ENCODE measurements around the gene FXN.
"Not testable (repeated sequence)": the region's sequence is repeated elsewhere in the genome, so short reads cannot be mapped to it uniquely, and the experiment has no call there.

The FXN gene

GRCh38 chr9:69049094-69049493 lies 13.5 kb downstream of the FXN start:
- no peak for ATAC-seq
- TF ChIP-seq, protein P1, sequence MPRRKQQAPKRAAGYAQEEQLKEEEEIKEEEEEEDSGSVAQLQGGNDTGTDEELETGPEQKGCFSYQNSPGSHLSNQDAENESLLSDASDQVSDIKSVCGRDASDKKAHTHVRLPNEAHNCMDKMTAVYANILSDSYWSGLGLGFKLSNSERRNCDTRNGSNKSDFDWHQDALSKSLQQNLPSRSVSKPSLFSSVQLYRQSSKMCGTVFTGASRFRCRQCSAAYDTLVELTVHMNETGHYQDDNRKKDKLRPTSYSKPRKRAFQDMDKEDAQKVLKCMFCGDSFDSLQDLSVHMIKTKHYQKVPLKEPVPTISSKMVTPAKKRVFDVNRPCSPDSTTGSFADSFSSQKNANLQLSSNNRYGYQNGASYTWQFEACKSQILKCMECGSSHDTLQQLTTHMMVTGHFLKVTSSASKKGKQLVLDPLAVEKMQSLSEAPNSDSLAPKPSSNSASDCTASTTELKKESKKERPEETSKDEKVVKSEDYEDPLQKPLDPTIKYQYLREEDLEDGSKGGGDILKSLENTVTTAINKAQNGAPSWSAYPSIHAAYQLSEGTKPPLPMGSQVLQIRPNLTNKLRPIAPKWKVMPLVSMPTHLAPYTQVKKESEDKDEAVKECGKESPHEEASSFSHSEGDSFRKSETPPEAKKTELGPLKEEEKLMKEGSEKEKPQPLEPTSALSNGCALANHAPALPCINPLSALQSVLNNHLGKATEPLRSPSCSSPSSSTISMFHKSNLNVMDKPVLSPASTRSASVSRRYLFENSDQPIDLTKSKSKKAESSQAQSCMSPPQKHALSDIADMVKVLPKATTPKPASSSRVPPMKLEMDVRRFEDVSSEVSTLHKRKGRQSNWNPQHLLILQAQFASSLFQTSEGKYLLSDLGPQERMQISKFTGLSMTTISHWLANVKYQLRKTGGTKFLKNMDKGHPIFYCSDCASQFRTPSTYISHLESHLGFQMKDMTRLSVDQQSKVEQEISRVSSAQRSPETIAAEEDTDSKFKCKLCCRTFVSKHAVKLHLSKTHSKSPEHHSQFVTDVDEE (CRISPR knock-in tag; IDR thresholded peaks at IDR 0.05), result no peak
- TF ChIP-seq RARB (CRISPR knock-in tag; IDR thresholded peaks at IDR 0.05) (no peak), CSRNP3 (CRISPR knock-in tag; IDR thresholded peaks at IDR 0.05) (no peak), ARNTL (CRISPR knock-in tag; IDR thresholded peaks at IDR 0.05; ENCODE audit: borderline replicate concordance, low read depth) (no peak), ZNF8 (CRISPR knock-in tag; IDR thresholded peaks at IDR 0.05) (no peak), ZNF565 (CRISPR knock-in tag; conservative IDR thresholded peaks at IDR 0.05; ENCODE audit: low read depth) (no peak)

DNA sequence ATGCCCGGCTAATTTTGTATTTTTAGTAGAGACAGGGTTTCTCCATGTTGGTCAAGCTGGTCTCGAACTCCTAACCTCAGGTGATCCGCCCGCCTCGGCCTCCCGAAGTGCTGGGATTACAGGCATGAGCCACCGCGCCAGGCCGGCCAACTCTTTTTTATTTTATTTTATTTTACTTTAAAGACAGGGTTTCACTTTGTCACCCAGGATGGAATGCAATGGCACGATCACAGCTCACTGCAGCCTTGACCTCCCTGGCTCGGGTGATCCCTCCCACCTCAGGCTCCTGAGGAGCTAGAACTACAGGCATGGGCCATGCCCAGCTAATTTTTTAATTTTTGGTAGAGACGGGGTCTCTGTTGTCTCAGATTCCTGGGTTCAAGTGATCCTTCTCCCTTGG lies 15.4 kb downstream of the FXN start:
- not testable (repeated sequence) for ATAC-seq

GRCh38 chr9:69054989-69055388 lies 19.4 kb downstream of the FXN start:
- TF ChIP-seq RARB (CRISPR knock-in tag; IDR thresholded peaks at IDR 0.05) (no peak), TOX (CRISPR knock-in tag; IDR thresholded peaks at IDR 0.05; ENCODE audit: borderline replicate concordance) (no peak), GLIS3 (CRISPR knock-in tag; IDR thresholded peaks at IDR 0.05) (no peak), OSR1 (CRISPR knock-in tag; IDR thresholded peaks at IDR 0.05) (no peak), CSDC2 (CRISPR knock-in tag; IDR thresholded peaks at IDR 0.05) (no peak)
- ATAC-seq, result no peak

GRCh38 chr9:69056191-69056815 lies 20.8 kb downstream of the FXN start:
- TF ChIP-seq PPARA (CRISPR knock-in tag; IDR thresholded peaks at IDR 0.05; ENCODE audit: borderline replicate concordance), result no peak
- no peak for TF ChIP-seq BACH2 (CRISPR knock-in tag; IDR thresholded peaks at IDR 0.05; ENCODE audit: borderline replicate concordance)
- TF ChIP-seq PATZ1 (CRISPR knock-in tag; IDR thresholded peaks at IDR 0.05; ENCODE audit: borderline replicate concordance), result no peak
- TF ChIP-seq, protein P1 (CRISPR knock-in tag; IDR thresholded peaks at IDR 0.05), result no peak
- TF ChIP-seq ZNF565 (CRISPR knock-in tag; conservative IDR thresholded peaks at IDR 0.05; ENCODE audit: low read depth), result no peak
- no peak for TF ChIP-seq ZNF70 (CRISPR knock-in tag; IDR thresholded peaks at IDR 0.05)
- TF ChIP-seq RARB (CRISPR knock-in tag; IDR thresholded peaks at IDR 0.05), result no peak
- no peak for TF ChIP-seq OSR1 (CRISPR knock-in tag; IDR thresholded peaks at IDR 0.05)
- no peak for TF ChIP-seq GLIS3 (CRISPR knock-in tag; IDR thresholded peaks at IDR 0.05)
- TF ChIP-seq TOX (CRISPR knock-in tag; IDR thresholded peaks at IDR 0.05; ENCODE audit: borderline replicate concordance), result no peak
- no peak for TF ChIP-seq ARNTL (CRISPR knock-in tag; IDR thresholded peaks at IDR 0.05; ENCODE audit: borderline replicate concordance, low read depth)
- no peak for TF ChIP-seq CSRNP3 (CRISPR knock-in tag; IDR thresholded peaks at IDR 0.05)
- no peak for TF ChIP-seq POU6F1 (CRISPR knock-in tag; IDR thresholded peaks at IDR 0.05; ENCODE audit: borderline replicate concordance, low read depth)
- TF ChIP-seq SNAI2 (CRISPR knock-in tag; IDR thresholded peaks at IDR 0.05), result no peak
- TF ChIP-seq ZFP3 (CRISPR knock-in tag; IDR thresholded peaks at IDR 0.05), result no peak
- no peak for TF ChIP-seq ZFP30 (CRISPR knock-in tag; IDR thresholded peaks at IDR 0.05)
- TF ChIP-seq CSDC2 (CRISPR knock-in tag; IDR thresholded peaks at IDR 0.05), result no peak
- TF ChIP-seq ZC3H10 (CRISPR knock-in tag; IDR thresholded peaks at IDR 0.05), result no peak
- no peak for TF ChIP-seq ZNF8 (CRISPR knock-in tag; IDR thresholded peaks at IDR 0.05)
- TF ChIP-seq CREB5 (CRISPR knock-in tag; IDR thresholded peaks at IDR 0.05; ENCODE audit: low read depth), result no peak
- no peak for ATAC-seq

Data from SK-N-SH treated with all-trans-retinoic acid at 6 μM for 48 hours (cell line).